ENCODE results near the gene PRPF31.

- TF ChIP-seq CTCF (IDR thresholded peaks at IDR 0.05; ENCODE audit: insufficient read depth, low read length) (no peak), POLR2AphosphoS5 (IDR thresholded peaks at IDR 0.05; ENCODE audit: low read depth) (peak; percentile 66), GABPA (IDR thresholded peaks at IDR 0.05; ENCODE audit: low read depth) (peak; percentile 58; the same call in 1 of the 2 replicates), REST (IDR thresholded peaks at IDR 0.05; ENCODE audit: insufficient replicate concordance, low read depth) (no peak)
Observed at GRCh38 chr19:54159352-54160181, 44.0 kb downstream of the PRPF31 start, which contains the start of gene LENG1.

Measured in HL-60 (cell line).